ENCODE data around the gene SOD1. TPM values are rescaled to one million over a fixed set of nuclear protein-coding genes. Genes with fewer than 3 reads are reported as not detected.

Gene SOD1
- total and polyA plus RNA-seq, 10 of the 15 experiments (the other 5 are each of a cell fraction or from before 2014, with no cell fraction given) = 171 to 710 (median 313) TPM

- POLR2A ChIA-PET = no interaction called here
- no peak overlapping the region for H3K27ac ChIP-seq (ENCODE audit: control insufficient read depth, insufficient read depth)
- no peak overlapping the region for H2AFZ ChIP-seq (ENCODE audit: control insufficient read depth, low read depth, low read length)
- in situ Hi-C loops (cut with MboI) = no loop called here
- H3K9me3 ChIP-seq (replicated peaks; ENCODE audit: control insufficient read depth, insufficient read depth, low read length) = no peaks in the 10 kb centered on the region
- intact Hi-C loops (cut with micrococcal nuclease; ENCODE audit: unreplicated experiment) = no loop called here
- ATAC-seq = no peak
- no peak overlapping the region for H3K9ac ChIP-seq (ENCODE audit: control insufficient read depth, insufficient read depth, low read length)
- no peak for TF ChIP-seq CEBPZ (IDR thresholded peaks at IDR 0.05; ENCODE audit: low read depth, low read length)
- TF ChIP-seq PBX3 (IDR thresholded peaks at IDR 0.05; ENCODE audit: insufficient replicate concordance, low read depth, low read length) = no peak
- no peak for TF ChIP-seq NBN (IDR thresholded peaks at IDR 0.05)
- TF ChIP-seq TCF12 (IDR thresholded peaks at IDR 0.05; ENCODE audit: low read depth, low read length) = no peak
- TF ChIP-seq BCL3 (IDR thresholded peaks at IDR 0.05; ENCODE audit: borderline replicate concordance, insufficient read depth, low read depth, low read length, poor library complexity, severe bottlenecking) = no peak
- TF ChIP-seq TBL1XR1 (IDR thresholded peaks at IDR 0.05; ENCODE audit: low read depth, low read length) = no peak
- no peak for TF ChIP-seq BCLAF1 (IDR thresholded peaks at IDR 0.05)
- TF ChIP-seq NKRF (conservative IDR thresholded peaks at IDR 0.05) = no peak
- TF ChIP-seq CHD2 (IDR thresholded peaks at IDR 0.05; ENCODE audit: borderline replicate concordance, low read depth, low read length) = no peak
- TF ChIP-seq TAF1 (IDR thresholded peaks at IDR 0.05; ENCODE audit: borderline replicate concordance, low read depth, low read length) = no peak
- TF ChIP-seq CBFB (IDR thresholded peaks at IDR 0.05; ENCODE audit: low read depth) = no peak
- no peak for TF ChIP-seq FOS (IDR thresholded peaks at IDR 0.05; ENCODE audit: borderline replicate concordance, extremely low read depth, insufficient read length)
- SMC1A ChIA-PET (ENCODE audit: uncharacterized antibody, unreplicated experiment) = interaction anchor here (1.1 kb wide), 1 partner anchor 12 kb away, joined by 4 read pairs; no protein-coding TSS in a partner anchor
- no peaks in the 10 kb centered on the region for H4K20me1 ChIP-seq (ENCODE audit: control insufficient read depth, insufficient read depth)
- CTCF ChIA-PET = interaction anchor here (1.3 kb wide), 1 partner anchor 13 kb away, joined by 3 read pairs; no protein-coding TSS in a partner anchor
- no peak overlapping the region for H3K4me3 ChIP-seq
- no peaks in the 10 kb centered on the region for H3K27me3 ChIP-seq (replicated peaks in 1 of 2; ENCODE audit: control insufficient read depth in 2 of 2, insufficient read depth in 2 of 2, low read length in 1 of 2)
- WGBS (ENCODE audit: insufficient coverage, insufficient replicate concordance, low lambda C conversion rate, missing lambda C conversion rate) = 97% methylated on average over 16 of the region's 16 CpGs
- BruUV-seq (replicated peaks) = no TSS peak
- RAD21 ChIA-PET (ENCODE audit: unreplicated experiment) = no interaction called here
- H3K4me1 ChIP-seq (ENCODE audit: control insufficient read depth, insufficient read depth, low read length) = no peaks in the 10 kb centered on the region
- peaks cover 10 to 50% of the 10 kb centered on the region in 2 experiments for H3K36me3 ChIP-seq (ENCODE audit: control insufficient read depth in 2 of 2, insufficient read depth in 2 of 2, low read length in 1 of 2)
- FAIRE-seq = no peak
- H3K79me2 ChIP-seq (ENCODE audit: control insufficient read depth, insufficient read depth, low read length) = no peaks in the 10 kb centered on the region
- no peak for DNase-seq (ENCODE audit: low read depth, low spot score)
- H3K4me2 ChIP-seq (ENCODE audit: control insufficient read depth, insufficient read depth) = no peak overlapping the region
Observed at GRCh38 chr21:31693222-31693621, 33.7 kb downstream of the SOD1 start.

Measured in GM12878 (cell line).